Measurements from ENCODE around the gene ABL1.

ABL1 gene

GRCh38 chr9:130935648-130936271 lies 100.7 kb downstream of the ABL1 start:
- no peak for TF ChIP-seq CTCF (conservative IDR thresholded peaks at IDR 0.05; ENCODE audit: low read depth, low read length)
- no peak for DNase-seq (ENCODE audit: low read depth)
- H3K4me3 ChIP-seq (ENCODE audit: low read length) = no peak overlapping the region

GRCh38 chr9:130936285-130937117 lies 101.4 kb downstream of the ABL1 start:
- TF ChIP-seq CTCF (conservative IDR thresholded peaks at IDR 0.05; ENCODE audit: low read depth, low read length) = no peak
- H3K4me3 ChIP-seq (ENCODE audit: low read length) = no peak overlapping the region
- no peak for DNase-seq (ENCODE audit: low read depth)
